Occipital lobe (tissue), 3 donors: Measurements from ENCODE around the gene NANS. TPM values are rescaled to one million over a fixed set of nuclear protein-coding genes. Genes with fewer than 3 reads are reported as not detected.

Source experiments
- DNase-seq: peaks from one replicate; lab custom pipeline; 2025; lab: John Stamatoyannopoulos, UW
- small RNA-seq: library from RNA; depleted of rRNA; stranded (forward); fragments of <200 nt; gene quantifications from one replicate; pipeline ENCODE3, GENCODE V24; 2014
- total RNA-seq: library from RNA; depleted of rRNA; stranded (reverse); fragments of >200 nt; gene quantifications from one replicate; pipeline ENCODE4 v1.2.3, GENCODE V29; 2014

The NANS gene
- total RNA-seq, 1 donor from 2014 or later = 20.9 TPM

GRCh38 chr9:98132158-98132557, 75.6 kb downstream of the NANS start:
- DNase-seq = no peak

Small RNA genes within 50 kb of the gene (small RNA-seq; reads per million reads assigned to genes)
- gene RF00017 (not detected), gene RNU6-918P (not detected)

Other genes starting within 250 kb of the NANS start
- gene FOXE1, start 203.5 kb upstream of the NANS start, total RNA-seq = not detected
- 14.7 TPM for gene TRMO, start 134.2 kb upstream of the NANS start, total RNA-seq
- 3.9 TPM for gene HEMGN, start 118.6 kb upstream of the NANS start, total RNA-seq
- 3.9 TPM for gene ANP32B, start 73.4 kb upstream of the NANS start, total RNA-seq
- 2.2 TPM for gene TRIM14, start 62.5 kb downstream of the NANS start, total RNA-seq
- gene CORO2A, start 135.9 kb downstream of the NANS start, total RNA-seq = 5.1 TPM
- 1.9 TPM for gene TBC1D2, start 198.9 kb downstream of the NANS start, total RNA-seq